Karpas-422 (cell line): ENCODE measurements around the gene ALOX5AP. TPM values are rescaled to one million over a fixed set of nuclear protein-coding genes. Genes with fewer than 3 reads are reported as not detected.

Source experiments
- DNase-seq: peaks from one replicate; pipeline ENCODE4 v3.0.0-alpha.2; 2015
- H2AFZ ChIP-seq: fragments of 200-600 bp; sonication (generic); 2 replicates; pipeline ENCODE4 v1.6.1; 2014; ENCODE audit warnings: antibody characterized with exemption, low read length, mixed read lengths
- H3K27ac ChIP-seq: fragments of 200-600 bp; sonication (generic); 2 replicates; pipeline ENCODE4 v1.5.1; 2014; ENCODE audit warnings: mild to moderate bottlenecking, low read length, moderate library complexity
- H3K27me3 ChIP-seq: fragments of 200-600 bp; sonication (generic); 2 replicates; pipeline ENCODE4 v1.6.1; 2014; ENCODE audit warnings: low read length, mixed read lengths
- H3K36me3 ChIP-seq: fragments of 200-600 bp; sonication (generic); 2 replicates; pipeline ENCODE4 v1.6.1; 2014; ENCODE audit warnings: low read length, mixed read lengths; ENCODE audit not compliant: insufficient read depth
- H3K4me1 ChIP-seq: fragments of 200-600 bp; sonication (generic); 2 replicates; pipeline ENCODE4 v1.6.1; 2014; ENCODE audit warnings: mild to moderate bottlenecking, low read length, mixed read lengths
- H3K4me2 ChIP-seq: fragments of 200-600 bp; sonication (generic); 2 replicates; pipeline ENCODE4 v1.6.1; 2014; ENCODE audit warnings: low read length, low read depth, mild to moderate bottlenecking; ENCODE audit not compliant: poor library complexity, severe bottlenecking
- H3K4me3 ChIP-seq: fragments of 200-600 bp; sonication (generic); 2 replicates; pipeline ENCODE4 v1.5.1; 2014; ENCODE audit warnings: mild to moderate bottlenecking, antibody characterized with exemption, low read length, mixed read lengths
- H3K79me2 ChIP-seq: fragments of 200-600 bp; sonication (generic); 2 replicates; pipeline ENCODE4 v1.6.1; 2014; ENCODE audit warnings: mild to moderate bottlenecking, low read length, mixed read lengths
- H3K9ac ChIP-seq: fragments of 200-600 bp; sonication (generic); 2 replicates; pipeline ENCODE4 v1.6.0; 2014; ENCODE audit warnings: low read length
- H3K9me2 ChIP-seq: fragments of 200-600 bp; sonication (generic), shearing (Covaris generic); replicated peaks from 2 replicates; pipeline ENCODE4 v1.6.0; 2014; ENCODE audit warnings: mild to moderate bottlenecking, low read length, moderate library complexity; ENCODE audit not compliant: insufficient read depth
- H3K9me3 ChIP-seq: fragments of 300-700, 200-600 bp; sonication (generic); 2 replicates; pipeline ENCODE4 v1.6.1; 2014; ENCODE audit warnings: low read length, mixed read lengths
- H4K20me1 ChIP-seq: fragments of 200-600 bp; sonication (generic); 2 replicates; pipeline ENCODE4 v1.6.1; 2014; ENCODE audit warnings: mild to moderate bottlenecking, antibody characterized with exemption, low read length, low read depth; ENCODE audit not compliant: insufficient read depth
- total RNA-seq: library from RNA; depleted of rRNA; stranded (reverse); fragments of >200 nt; shearing (Covaris generic); gene quantifications from 2 replicates; pipeline ENCODE4 v1.2.3, GENCODE V29; 2014; ENCODE audit warnings: low replicate concordance

ALOX5AP gene
- total RNA-seq, 1 experiment from 2014 or later, result 512 TPM

DNA sequence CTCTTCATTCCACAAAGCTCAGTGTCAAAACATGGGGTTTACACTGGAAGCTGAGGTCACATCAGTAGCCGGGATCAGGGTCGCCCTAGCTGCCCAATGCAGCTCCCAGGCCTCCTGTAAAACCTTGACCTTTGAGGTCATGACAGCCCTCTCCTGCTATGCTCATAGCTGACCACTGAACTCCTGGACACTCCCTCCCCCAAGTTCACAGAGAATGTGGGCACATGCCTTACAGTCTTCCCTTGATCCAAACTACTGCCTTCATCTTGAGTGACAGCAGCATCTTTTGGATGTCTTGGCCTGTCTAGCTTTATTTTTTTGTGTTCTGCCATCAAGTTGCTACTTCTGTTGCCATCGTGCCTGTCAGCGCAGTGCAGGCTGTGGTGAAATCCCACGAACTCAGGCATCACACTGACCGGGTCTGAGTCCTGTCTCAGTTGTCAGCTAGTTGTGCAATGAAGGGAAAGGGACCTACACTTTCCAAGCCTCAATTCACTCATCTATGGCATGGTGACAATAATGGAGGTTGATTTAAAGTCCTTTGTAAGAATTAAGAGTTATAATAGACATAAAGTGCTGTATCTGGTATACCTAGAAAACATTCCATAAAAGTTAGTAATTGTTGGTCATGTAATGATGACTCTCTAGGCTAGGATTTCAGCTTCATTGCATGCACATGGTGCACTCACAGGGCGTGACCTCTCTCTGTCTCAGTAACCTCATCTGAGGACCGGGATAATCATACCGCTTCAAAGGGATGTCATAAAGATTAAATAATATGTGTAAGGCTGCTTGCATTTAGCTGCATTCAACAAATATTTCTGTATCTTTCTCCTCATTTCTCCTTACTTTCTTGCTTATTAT, 16.4 kb upstream of the ALOX5AP start:
- Histone ChIP-seq H3K9me2 (no peaks in the 10 kb centered on the region), H3K4me3 (no peak overlapping the region), H3K27me3 (no peaks in the 10 kb centered on the region), H4K20me1 (no peaks in the 10 kb centered on the region), H3K4me2 (no peak overlapping the region), H3K27ac (no peak overlapping the region), H2AFZ (no peak overlapping the region), H3K9ac (no peak overlapping the region), H3K4me1 (peaks cover 10% of the 10 kb centered on the region), H3K79me2 (no peaks in the 10 kb centered on the region), H3K9me3 (no peaks in the 10 kb centered on the region), H3K36me3 (no peaks in the 10 kb centered on the region)
- DNase-seq, result no peak

- no peak overlapping the region for H3K4me2 ChIP-seq
- no peak for DNase-seq
- no peak overlapping the region for H3K4me3 ChIP-seq
- H4K20me1 ChIP-seq, result no peaks in the 10 kb centered on the region
- no peak overlapping the region for H3K9ac ChIP-seq
- peaks cover 10% of the 10 kb centered on the region for H3K4me1 ChIP-seq
- no peaks in the 10 kb centered on the region for H3K79me2 ChIP-seq
- no peaks in the 10 kb centered on the region for H3K9me3 ChIP-seq
- no peak overlapping the region for H3K27ac ChIP-seq
- H3K27me3 ChIP-seq, result no peaks in the 10 kb centered on the region
- H3K9me2 ChIP-seq, result no peaks in the 10 kb centered on the region
- H2AFZ ChIP-seq, result no peak overlapping the region
- H3K36me3 ChIP-seq, result no peaks in the 10 kb centered on the region
Observed at GRCh38 chr13:30719525-30719914, 15.8 kb upstream of the ALOX5AP start.

DNA sequence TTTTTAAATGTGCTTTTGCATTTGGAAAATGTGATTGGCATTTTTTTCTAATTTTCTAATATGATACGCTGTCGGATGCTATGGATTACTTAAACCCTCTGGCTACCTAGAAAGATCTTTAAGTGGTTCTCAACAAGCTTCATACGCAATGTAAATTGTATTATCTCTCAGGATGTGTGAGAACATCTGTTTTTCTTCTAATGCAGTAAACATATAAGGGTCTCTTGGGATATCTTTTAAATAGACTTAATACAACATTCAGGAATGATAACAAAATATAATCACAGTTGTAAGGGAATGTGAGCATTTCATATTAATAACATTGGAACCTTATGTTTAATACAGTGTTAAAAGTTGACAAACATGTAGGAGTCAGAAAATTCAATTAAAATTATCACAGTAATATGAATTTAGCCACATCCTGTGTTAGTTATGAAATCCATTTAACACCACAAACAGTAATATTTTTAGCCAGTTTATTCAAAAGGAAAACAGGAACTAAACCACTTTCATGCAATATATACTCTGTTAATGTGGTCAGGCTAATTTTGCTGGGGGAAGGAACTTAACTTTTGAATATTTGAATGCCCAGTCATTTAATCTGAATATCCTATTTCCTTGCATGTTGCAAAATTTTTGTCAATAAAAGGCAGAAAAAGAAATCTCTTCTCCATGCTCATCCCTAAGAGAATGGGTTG, 15.0 kb upstream of the ALOX5AP start:
- no peak overlapping the region for H3K27ac ChIP-seq
- H4K20me1 ChIP-seq, result no peaks in the 10 kb centered on the region
- DNase-seq, result peak; percentile 51
- no peaks in the 10 kb centered on the region for H3K27me3 ChIP-seq
- no peaks in the 10 kb centered on the region for H3K79me2 ChIP-seq
- H3K36me3 ChIP-seq, result no peaks in the 10 kb centered on the region
- peaks cover 10% of the 10 kb centered on the region for H3K4me1 ChIP-seq
- no peaks in the 10 kb centered on the region for H3K9me3 ChIP-seq
- no peaks in the 10 kb centered on the region for H3K9me2 ChIP-seq
- H3K4me2 ChIP-seq, result peak overlapping the region; percentile 37
- no peak overlapping the region for H2AFZ ChIP-seq
- no peak overlapping the region for H3K4me3 ChIP-seq
- H3K9ac ChIP-seq, result no peak overlapping the region

GRCh38 chr13:30721936-30722335, 13.4 kb upstream of the ALOX5AP start:
- no peak overlapping the region for H3K4me2 ChIP-seq
- no peak for DNase-seq
- H4K20me1 ChIP-seq, result no peaks in the 10 kb centered on the region
- H3K9me3 ChIP-seq, result no peaks in the 10 kb centered on the region
- no peak overlapping the region for H3K27ac ChIP-seq
- peaks cover 10% of the 10 kb centered on the region for H3K4me1 ChIP-seq
- no peaks in the 10 kb centered on the region for H3K79me2 ChIP-seq
- H3K27me3 ChIP-seq, result no peaks in the 10 kb centered on the region
- no peak overlapping the region for H3K9ac ChIP-seq
- no peak overlapping the region for H2AFZ ChIP-seq
- H3K9me2 ChIP-seq, result no peaks in the 10 kb centered on the region
- H3K36me3 ChIP-seq, result no peaks in the 10 kb centered on the region
- H3K4me3 ChIP-seq, result no peak overlapping the region

DNA sequence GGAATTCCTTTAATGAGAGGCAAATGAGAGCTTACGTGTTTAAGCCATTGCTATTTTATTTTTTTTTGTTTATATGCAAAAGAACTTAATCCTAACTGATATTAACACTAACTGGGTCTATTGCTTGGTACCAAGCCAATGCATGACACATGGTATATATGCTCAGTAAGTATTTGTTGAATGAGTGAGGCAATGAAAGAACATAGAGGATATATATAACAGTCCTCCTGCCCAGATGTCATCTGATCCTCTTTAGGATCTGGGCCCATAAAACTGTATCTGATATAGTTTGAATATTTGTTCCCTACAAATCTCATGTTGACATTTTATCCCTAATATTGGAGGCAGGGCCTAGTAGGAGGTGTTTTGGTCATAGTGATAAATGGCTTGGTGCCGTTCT, 13.0 kb upstream of the ALOX5AP start:
- Histone ChIP-seq H3K9me3 (no peaks in the 10 kb centered on the region), H2AFZ (no peak overlapping the region), H3K9me2 (no peaks in the 10 kb centered on the region), H3K27me3 (no peaks in the 10 kb centered on the region), H3K4me3 (no peak overlapping the region), H3K27ac (no peak overlapping the region), H3K9ac (no peak overlapping the region), H3K4me2 (no peak overlapping the region), H3K4me1 (peaks cover 10% of the 10 kb centered on the region), H3K79me2 (no peaks in the 10 kb centered on the region), H4K20me1 (no peaks in the 10 kb centered on the region), H3K36me3 (no peaks in the 10 kb centered on the region)
- DNase-seq, result no peak

GRCh38 chr13:30724778-30725177, 10.6 kb upstream of the ALOX5AP start:
- no peaks in the 10 kb centered on the region for H3K27me3 ChIP-seq
- no peaks in the 10 kb centered on the region for H3K9me3 ChIP-seq
- H3K79me2 ChIP-seq, result no peaks in the 10 kb centered on the region
- no peak overlapping the region for H2AFZ ChIP-seq
- H3K27ac ChIP-seq, result no peak overlapping the region
- no peaks in the 10 kb centered on the region for H3K9me2 ChIP-seq
- peaks cover 10% of the 10 kb centered on the region for H3K4me1 ChIP-seq
- no peaks in the 10 kb centered on the region for H3K36me3 ChIP-seq
- no peaks in the 10 kb centered on the region for H4K20me1 ChIP-seq
- DNase-seq, result no peak
- no peak overlapping the region for H3K4me2 ChIP-seq
- no peak overlapping the region for H3K4me3 ChIP-seq
- no peak overlapping the region for H3K9ac ChIP-seq

DNA sequence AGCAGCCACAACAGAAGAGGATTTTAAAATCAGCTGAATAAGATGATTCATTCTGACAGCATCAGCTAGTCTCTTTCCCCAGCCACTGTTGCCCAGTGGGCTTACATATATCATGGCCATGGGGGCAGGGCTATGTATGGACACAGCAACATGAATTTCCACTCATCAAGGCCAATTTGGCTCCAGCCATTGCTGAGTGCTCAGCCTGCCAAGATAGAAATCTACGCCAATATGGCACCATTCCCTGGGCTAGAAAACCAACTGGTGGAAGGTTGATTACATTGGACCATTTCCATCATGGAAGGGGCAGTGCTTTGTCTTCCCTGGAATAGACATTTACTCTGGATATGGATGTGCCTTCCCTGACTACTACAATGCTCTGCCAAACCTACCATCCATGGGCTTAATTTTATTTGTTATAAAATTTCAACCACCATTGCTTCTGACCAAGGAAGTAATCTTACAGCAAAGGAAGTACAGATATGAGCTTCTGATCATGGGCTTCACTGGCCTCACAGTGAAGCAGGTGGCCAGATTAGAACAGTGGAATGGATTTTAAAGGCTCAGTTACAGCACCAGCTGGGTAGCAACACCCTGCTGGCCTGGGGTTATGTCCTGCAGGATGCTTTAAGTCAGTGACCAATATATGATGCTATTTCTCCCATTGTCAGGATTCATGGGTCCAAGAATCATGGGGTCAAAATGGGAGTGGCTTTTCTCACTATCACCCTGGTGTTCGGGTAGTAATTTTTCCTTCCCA, 9.8 kb upstream of the ALOX5AP start:
- DNase-seq, result no peak
- H3K9ac ChIP-seq, result no peak overlapping the region
- H2AFZ ChIP-seq, result no peak overlapping the region
- no peak overlapping the region for H3K27ac ChIP-seq
- no peak overlapping the region for H3K4me3 ChIP-seq
- no peaks in the 10 kb centered on the region for H3K36me3 ChIP-seq
- H3K79me2 ChIP-seq, result no peaks in the 10 kb centered on the region
- H3K4me2 ChIP-seq, result no peak overlapping the region
- H3K4me1 ChIP-seq, result peaks cover 4% of the 10 kb centered on the region
- no peaks in the 10 kb centered on the region for H3K9me2 ChIP-seq
- H3K9me3 ChIP-seq, result no peaks in the 10 kb centered on the region
- H4K20me1 ChIP-seq, result no peaks in the 10 kb centered on the region
- no peaks in the 10 kb centered on the region for H3K27me3 ChIP-seq

DNA sequence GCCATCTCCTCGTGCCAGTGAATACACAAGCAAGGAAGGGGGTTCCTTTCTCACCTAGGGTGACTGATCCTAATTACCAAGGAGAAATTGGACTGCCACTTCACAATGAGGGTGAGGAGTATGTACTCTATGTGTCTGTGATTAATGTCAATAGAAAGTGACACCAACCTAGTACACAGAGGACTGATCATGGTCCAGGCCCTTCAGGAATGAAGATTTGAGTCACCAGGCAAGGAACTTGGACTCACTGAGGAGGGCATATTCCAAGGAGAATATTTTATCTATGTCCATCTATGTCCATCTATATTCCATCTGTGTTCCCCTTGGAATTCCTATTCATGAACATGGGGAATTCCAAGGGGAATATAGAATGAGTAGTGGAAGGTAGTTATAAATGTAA, 9.2 kb upstream of the ALOX5AP start:
- H3K9me3 ChIP-seq, result no peaks in the 10 kb centered on the region
- H3K4me2 ChIP-seq, result no peak overlapping the region
- DNase-seq, result no peak

More for the DNA sequence above, 9.2 kb upstream of the ALOX5AP start:
- Histone ChIP-seq H3K79me2 (no peaks in the 10 kb centered on the region), H3K4me3 (no peak overlapping the region), H3K9ac (no peak overlapping the region), H3K4me1 (no peaks in the 10 kb centered on the region), H2AFZ (no peak overlapping the region), H3K27ac (no peak overlapping the region), H3K36me3 (no peaks in the 10 kb centered on the region), H3K9me2 (no peaks in the 10 kb centered on the region), H4K20me1 (no peaks in the 10 kb centered on the region), H3K27me3 (no peaks in the 10 kb centered on the region)
